IPS-18a (cell line): ENCODE measurements around the gene ACSL4.
"Not testable (repeated sequence)": the region's sequence is repeated elsewhere in the genome, so short reads cannot be mapped to it uniquely, and the experiment has no call there.

Experiments
- H3K27ac ChIP-seq: one replicate; pipeline ENCODE4 v1.5.1; 2013; ENCODE audit warnings: low read length
- H3K27me3 ChIP-seq: one replicate; pipeline ENCODE4 v1.6.1; 2013; ENCODE audit warnings: mild to moderate bottlenecking, low read length; ENCODE audit not compliant: control insufficient read depth, insufficient read depth
- H3K36me3 ChIP-seq: one replicate; pipeline ENCODE4 v1.6.1; 2013; ENCODE audit warnings: low read depth, low read length; ENCODE audit not compliant: control insufficient read depth
- H3K4me1 ChIP-seq: one replicate; pipeline ENCODE4 v1.6.1; 2013; ENCODE audit warnings: low read depth, low read length; ENCODE audit not compliant: control insufficient read depth
- H3K4me3 ChIP-seq: one replicate; pipeline ENCODE4 v1.5.1; 2013; ENCODE audit warnings: low read length
- H3K9ac ChIP-seq: one replicate; pipeline ENCODE4 v1.6.1; 2013; ENCODE audit warnings: mild to moderate bottlenecking, low read length, moderate library complexity
- H3K9me3 ChIP-seq: one replicate; pipeline ENCODE4 v1.6.1; 2013; ENCODE audit warnings: low read depth, low read length; ENCODE audit not compliant: control insufficient read depth

ACSL4 gene

GRCh38 chrX:109660435-109661143 is 72.5 kb downstream of the ACSL4 start:
- H3K4me1 ChIP-seq: no peaks in the 10 kb centered on the region
- no peaks in the 10 kb centered on the region for H3K27me3 ChIP-seq
- H3K4me3 ChIP-seq: no peak overlapping the region
- no peaks in the 10 kb centered on the region for H3K9me3 ChIP-seq
- peaks cover 69% of the 10 kb centered on the region for H3K36me3 ChIP-seq
- no peak overlapping the region for H3K9ac ChIP-seq
- H3K27ac ChIP-seq: no peak overlapping the region

- Histone ChIP-seq H3K9ac (no peak overlapping the region), H3K4me1 (no peaks in the 10 kb centered on the region), H3K36me3 (peaks cover 49% of the 10 kb centered on the region), H3K27me3 (no peaks in the 10 kb centered on the region), H3K9me3 (no peaks in the 10 kb centered on the region), H3K4me3 (no peak overlapping the region), H3K27ac (no peak overlapping the region)
These were observed 74.7 kb downstream of the ACSL4 start for GRCh38 chrX:109658391-109658790.

GRCh38 chrX:109657364-109657763 is 75.7 kb downstream of the ACSL4 start:
- not testable (repeated sequence) for H3K9ac ChIP-seq, H3K27me3 ChIP-seq, H3K4me3 ChIP-seq, H3K27ac ChIP-seq, H3K9me3 ChIP-seq, H3K4me1 ChIP-seq
- H3K36me3 ChIP-seq: peaks cover 39% of the 10 kb centered on the region

- Histone ChIP-seq H3K27ac (no peak overlapping the region), H3K9me3 (no peaks in the 10 kb centered on the region), H3K9ac (no peak overlapping the region), H3K27me3 (no peaks in the 10 kb centered on the region), H3K4me3 (no peak overlapping the region), H3K36me3 (peaks cover 33% of the 10 kb centered on the region), H3K4me1 (no peaks in the 10 kb centered on the region)
These were observed 76.3 kb downstream of the ACSL4 start for GRCh38 chrX:109656774-109657173.

GRCh38 chrX:109655502-109656201 is 77.4 kb downstream of the ACSL4 start:
- Histone ChIP-seq H3K36me3 (peaks cover 23% of the 10 kb centered on the region), H3K4me3 (no peak overlapping the region), H3K27ac (no peak overlapping the region), H3K4me1 (no peaks in the 10 kb centered on the region), H3K27me3 (no peaks in the 10 kb centered on the region), H3K9ac (no peak overlapping the region), H3K9me3 (no peaks in the 10 kb centered on the region)

- Histone ChIP-seq H3K4me1 (no peaks in the 10 kb centered on the region), H3K9ac (no peak overlapping the region), H3K4me3 (no peak overlapping the region), H3K36me3 (peaks cover 15% of the 10 kb centered on the region), H3K9me3 (no peaks in the 10 kb centered on the region), H3K27ac (no peak overlapping the region), H3K27me3 (no peaks in the 10 kb centered on the region)
These were observed 78.4 kb downstream of the ACSL4 start for GRCh38 chrX:109654516-109655109.

- H3K27ac ChIP-seq, H3K9me3 ChIP-seq, H3K27me3 ChIP-seq, H3K4me1 ChIP-seq, H3K9ac ChIP-seq, H3K36me3 ChIP-seq, H3K4me3 ChIP-seq: not testable (repeated sequence)
These were observed 88.4 kb downstream of the ACSL4 start for GRCh38 chrX:109644671-109645070.

- Histone ChIP-seq H3K4me3 (no peak overlapping the region), H3K9ac (no peak overlapping the region), H3K9me3 (no peaks in the 10 kb centered on the region), H3K27me3 (no peaks in the 10 kb centered on the region), H3K36me3 (no peaks in the 10 kb centered on the region), H3K27ac (no peak overlapping the region), H3K4me1 (no peaks in the 10 kb centered on the region)
These were observed 89.4 kb downstream of the ACSL4 start for GRCh38 chrX:109643687-109644086.

- Histone ChIP-seq H3K9me3 (no peaks in the 10 kb centered on the region), H3K27ac (no peak overlapping the region), H3K36me3 (no peaks in the 10 kb centered on the region), H3K27me3 (no peaks in the 10 kb centered on the region), H3K4me3 (no peak overlapping the region), H3K9ac (no peak overlapping the region), H3K4me1 (no peaks in the 10 kb centered on the region)
These were observed 94.9 kb downstream of the ACSL4 start for GRCh38 chrX:109638158-109638557.

- not testable (repeated sequence) for H3K9me3 ChIP-seq, H3K27me3 ChIP-seq, H3K27ac ChIP-seq, H3K4me3 ChIP-seq, H3K9ac ChIP-seq, H3K36me3 ChIP-seq, H3K4me1 ChIP-seq
These were observed 95.6 kb downstream of the ACSL4 start for GRCh38 chrX:109637477-109637876.

- Histone ChIP-seq H3K4me1 (no peaks in the 10 kb centered on the region), H3K4me3 (no peak overlapping the region), H3K27ac (no peak overlapping the region), H3K9me3 (no peaks in the 10 kb centered on the region), H3K36me3 (no peaks in the 10 kb centered on the region), H3K27me3 (no peaks in the 10 kb centered on the region), H3K9ac (no peak overlapping the region)
These were observed 97.9 kb downstream of the ACSL4 start for GRCh38 chrX:109635146-109635545.
